SK-N-MC (cell line): Measurements from ENCODE around the gene PDIA4.

Experiments used
- EZH2 ChIP-seq: fragments of 200-600 bp; sonication (generic); IDR thresholded peaks from one replicate; pipeline ENCODE4 v1.6.1; 2017; ENCODE audit warnings: antibody characterized with exemption
- FOXP2 ChIP-seq: optimal IDR thresholded peaks from 2 replicates; pipeline ENCODE3; 2011; ENCODE audit warnings: mild to moderate bottlenecking, moderate library complexity; ENCODE audit not compliant: insufficient read depth; ENCODE audit errors: extremely low read length, control extremely low read depth
- POLR2AphosphoS5 ChIP-seq: IDR thresholded peaks from 2 replicates; pipeline ENCODE4 v1.6.1; 2012; ENCODE audit warnings: mild to moderate bottlenecking, low read depth, low read length, borderline replicate concordance

GRCh38 chr7:149022756-149023360, 5.4 kb downstream of the PDIA4 start:
- TF ChIP-seq EZH2 (no peak), FOXP2 (no peak), POLR2AphosphoS5 (no peak)
